C4-2B (cell line): ENCODE results near the gene C19orf85.

Experiments used
- H3K27ac ChIP-seq: fragments of 450-650 bp; 2 replicates; pipeline ENCODE4 v1.5.1; 2017
- CTCF ChIP-seq: fragments of 450-650 bp; conservative IDR thresholded peaks from 2 replicates; pipeline ENCODE4 v1.5.1; 2017; ENCODE audit warnings: mild to moderate bottlenecking
- ZFX ChIP-seq: fragments of 450-650 bp; IDR thresholded peaks from 2 replicates; pipeline ENCODE4 v1.6.1; 2017

Gene C19orf85

GRCh38 chr19:55444646-55445045 lies 19.9 kb downstream of the C19orf85 start:
- no peak for TF ChIP-seq CTCF
- no peak for TF ChIP-seq ZFX

DNA sequence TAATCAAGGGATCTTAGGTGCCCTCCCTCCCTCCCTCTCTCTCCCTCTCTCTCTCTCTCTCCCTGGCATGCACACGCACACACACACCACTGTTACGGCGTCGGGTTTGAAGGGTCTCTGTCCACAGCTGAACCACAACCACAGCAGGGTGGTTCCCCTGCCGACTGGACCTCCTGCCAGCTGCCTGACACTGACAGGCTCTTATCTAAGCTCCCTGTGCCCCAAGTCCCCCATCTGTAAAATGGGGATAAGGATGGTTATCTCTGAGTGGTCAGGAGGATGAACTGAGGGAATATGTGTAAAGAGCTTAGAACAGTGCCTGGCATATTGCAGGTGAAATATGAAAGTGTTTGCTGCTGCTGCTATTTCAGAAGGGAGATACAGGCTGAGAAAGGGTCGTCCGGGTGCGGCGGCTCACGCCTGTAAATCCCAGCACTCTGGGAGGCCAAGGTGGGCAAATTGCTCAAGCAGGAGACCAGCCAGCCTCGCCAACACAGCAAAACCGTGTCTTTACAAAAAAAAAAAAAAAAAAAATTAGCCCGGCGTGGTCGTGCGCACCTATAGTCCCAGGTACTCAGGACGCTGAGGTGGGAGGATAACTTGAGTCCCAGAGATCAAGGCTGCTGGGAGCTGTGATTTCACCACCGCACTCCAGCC lies 20.6 kb downstream of the C19orf85 start:
- no peak for TF ChIP-seq ZFX
- no peak for TF ChIP-seq CTCF
- no peak overlapping the region for H3K27ac ChIP-seq

More at GRCh38 chr19:55444646-55445045, 19.9 kb downstream of the C19orf85 start:
- H3K27ac ChIP-seq, result no peak overlapping the region

GRCh38 chr19:55443045-55443823 lies 21.3 kb downstream of the C19orf85 start, which contains the start of gene SHISA7:
Gene SHISA7, minus strand, starts transcription at chr19:55443300. Its CDS starts 437 bp downstream, at chr19:55442863.
- TF ChIP-seq CTCF, result no peak
- TF ChIP-seq ZFX, result no peak
- no peak within 1 kb of the TSS for H3K27ac ChIP-seq

GRCh38 chr19:55442372-55442961 lies 22.1 kb downstream of the C19orf85 start:
- H3K27ac ChIP-seq, result no peak overlapping the region
- no peak for TF ChIP-seq CTCF
- TF ChIP-seq ZFX, result no peak

GRCh38 chr19:55441692-55442321 lies 22.7 kb downstream of the C19orf85 start:
- TF ChIP-seq CTCF (no peak), ZFX (no peak)
- no peak overlapping the region for H3K27ac ChIP-seq

DNA sequence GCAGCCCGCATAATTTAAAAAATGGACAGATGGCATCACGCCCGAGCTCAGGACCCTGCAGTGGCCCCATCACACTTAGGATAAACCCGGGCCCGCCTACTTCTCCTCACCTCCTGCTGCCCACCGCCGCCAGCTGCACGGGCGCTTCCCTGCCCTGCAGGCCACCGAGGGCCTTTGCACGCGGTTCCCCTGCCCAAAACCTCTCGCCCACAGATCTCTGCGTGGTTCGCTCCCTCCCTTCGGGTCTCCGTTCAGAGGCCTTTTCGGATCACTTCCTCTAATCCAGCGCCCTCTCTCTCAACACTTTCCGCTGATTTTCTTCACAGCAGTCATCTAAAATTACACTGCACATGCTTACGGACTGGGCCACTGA lies 23.2 kb downstream of the C19orf85 start:
- H3K27ac ChIP-seq, result no peak overlapping the region
- TF ChIP-seq ZFX, result no peak
- no peak for TF ChIP-seq CTCF
